Calu3 (cell line): ENCODE results near the gene RPL38. TPM values are rescaled to one million over a fixed set of nuclear protein-coding genes. Genes with fewer than 3 reads are reported as not detected.

Experiments
- BruUV-seq: library from RNA; stranded (reverse); fragments of 400-500 nt; replicated peaks from 2 replicates; lab custom pipeline; 2021; lab: Mats Ljungman, UMichigan
- CTCF ChIA-PET: fragments of 300-600 bp; sonication (Branson Sonifier 250); formaldehyde crosslinking; loops from one replicate; lab custom pipeline; 2022; ENCODE audit warnings: antibody characterized with exemption; lab: Charles Lee
- DNase-seq: peaks from one replicate; pipeline ENCODE4 v3.0.0; 2022
- H3K27ac Mint-ChIP-seq: one replicate; pipeline ENCODE4 v1.8.0; 2022; ENCODE audit warnings: mixed read lengths; ENCODE audit not compliant: unreplicated experiment
- H3K27me3 Mint-ChIP-seq: one replicate; pipeline ENCODE4 v1.8.0; 2022; ENCODE audit warnings: mixed read lengths; ENCODE audit not compliant: unreplicated experiment
- H3K36me3 Mint-ChIP-seq: one replicate; pipeline ENCODE4 v1.8.0; 2022; ENCODE audit warnings: mild to moderate bottlenecking, moderate library complexity, mixed read lengths; ENCODE audit not compliant: insufficient read depth, unreplicated experiment
- H3K4me1 Mint-ChIP-seq: one replicate; pipeline ENCODE4 v1.8.0; 2022; ENCODE audit warnings: mild to moderate bottlenecking, low read depth, mixed read lengths; ENCODE audit not compliant: unreplicated experiment
- H3K4me3 Mint-ChIP-seq: one replicate; pipeline ENCODE4 v1.8.0; 2022; ENCODE audit warnings: mild to moderate bottlenecking, low read depth, moderate library complexity, mixed read lengths; ENCODE audit not compliant: unreplicated experiment
- H3K9me3 Mint-ChIP-seq: one replicate; pipeline ENCODE4 v1.8.0; 2022; ENCODE audit warnings: low read depth, mixed read lengths; ENCODE audit not compliant: unreplicated experiment
- CTCF ChIP-seq: fragments of 200-600 bp; IDR thresholded peaks from one replicate; pipeline ENCODE4 v1.8.0; 2022; ENCODE audit warnings: antibody characterized with exemption; ENCODE audit not compliant: unreplicated experiment
- intact Hi-C: fragments of 100-400 bp; cut with micrococcal nuclease; formaldehyde crosslinking; loops from one replicate; pipeline ENCODE4 v1.10.0; 2022; ENCODE audit not compliant: unreplicated experiment
- total RNA-seq: library from RNA; stranded (reverse); gene quantifications from 2 replicates; pipeline ENCODE4 v1.2.3, GENCODE V29; 2022

RPL38 gene
- total RNA-seq, 1 experiment from 2014 or later = 725 TPM

GRCh38 chr17:74224959-74225725 is 21.7 kb downstream of the RPL38 start:
- Mint-ChIP-seq H3K4me3 (no peak overlapping the region), H3K27ac (no peak overlapping the region), H3K36me3 (no peaks in the 10 kb centered on the region), H3K27me3 (peaks cover 88% of the 10 kb centered on the region), H3K9me3 (no peaks in the 10 kb centered on the region), H3K4me1 (no peaks in the 10 kb centered on the region)
- intact Hi-C loops = loop anchor here (5.0 kb wide), 1 partner anchor 623 kb away; no protein-coding TSS in a partner anchor
- CTCF ChIA-PET = no interaction called here
- no peak for DNase-seq
- TF ChIP-seq CTCF = no peak
- no TSS peak for BruUV-seq

DNA sequence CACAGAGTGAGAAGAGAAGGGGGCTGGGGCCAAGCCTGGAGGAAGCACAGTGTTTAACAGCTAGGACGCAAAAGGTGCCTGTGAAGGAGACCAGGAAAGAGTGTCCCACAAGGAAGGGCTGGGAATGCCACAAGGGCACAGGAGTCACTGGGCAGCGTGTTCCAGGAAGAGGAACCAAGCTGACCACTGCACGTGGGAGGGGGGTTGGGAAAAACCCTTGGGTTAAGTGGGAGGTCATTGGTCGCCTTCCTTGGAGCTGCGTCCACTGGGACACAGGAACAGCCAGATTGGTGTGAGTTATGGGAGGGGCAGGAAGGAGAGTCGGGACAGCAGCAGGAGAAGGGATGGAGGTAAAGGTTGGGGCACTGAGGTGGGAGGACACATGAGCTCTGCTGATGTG is 22.8 kb downstream of the RPL38 start:
- intact Hi-C loops = no loop called here
- Mint-ChIP-seq H3K27ac (no peak overlapping the region), H3K27me3 (peaks cover 94% of the 10 kb centered on the region), H3K4me3 (no peak overlapping the region), H3K36me3 (no peaks in the 10 kb centered on the region), H3K9me3 (no peaks in the 10 kb centered on the region), H3K4me1 (no peaks in the 10 kb centered on the region)
- BruUV-seq = no TSS peak
- no peak for TF ChIP-seq CTCF
- DNase-seq = no peak
- CTCF ChIA-PET = no interaction called here

DNA sequence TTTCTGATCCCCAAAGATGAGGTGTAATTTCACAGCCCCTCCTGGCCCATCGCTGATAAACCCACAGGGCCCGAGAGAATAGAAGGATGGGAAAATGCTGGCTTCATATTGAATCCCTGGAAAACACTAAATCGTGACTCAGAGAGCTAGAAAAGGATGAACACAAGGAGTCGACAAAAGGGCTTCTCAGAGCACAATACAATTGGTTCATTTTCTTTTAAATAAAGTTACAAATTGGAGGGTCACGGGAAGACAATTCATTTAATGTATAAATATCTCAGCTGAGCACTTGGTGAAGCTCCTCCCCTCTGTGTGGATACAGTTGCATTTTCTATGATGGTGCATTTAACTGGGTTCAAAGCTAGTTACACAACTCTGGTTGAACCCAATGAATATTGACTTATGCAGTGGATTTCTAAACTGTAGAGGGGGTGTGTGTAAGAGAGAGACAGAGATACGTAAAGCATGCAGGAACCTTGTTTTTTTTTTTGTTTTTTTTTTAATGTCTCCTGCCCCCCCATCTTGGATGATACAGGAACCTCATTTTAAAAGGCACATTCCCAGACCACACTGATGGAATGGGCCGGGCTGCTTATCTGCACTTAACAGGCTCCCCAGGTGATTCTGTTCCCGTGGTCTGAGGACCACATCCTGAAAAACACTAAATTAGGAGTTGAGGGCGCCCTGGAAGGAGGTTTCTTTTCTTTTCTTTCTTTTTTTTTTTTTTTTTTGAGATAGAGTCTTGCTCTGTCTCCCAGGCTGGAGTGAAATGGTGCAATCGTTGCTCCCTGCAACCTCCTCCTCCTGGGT is 24.0 kb downstream of the RPL38 start:
- no peaks in the 10 kb centered on the region for H3K4me1 Mint-ChIP-seq
- no peak overlapping the region for H3K27ac Mint-ChIP-seq
- DNase-seq = no peak
- H3K36me3 Mint-ChIP-seq = no peaks in the 10 kb centered on the region
- CTCF ChIA-PET = no interaction called here
- no TSS peak for BruUV-seq
- H3K4me3 Mint-ChIP-seq = no peak overlapping the region
- intact Hi-C loops = no loop called here
- peaks cover 94% of the 10 kb centered on the region for H3K27me3 Mint-ChIP-seq
- H3K9me3 Mint-ChIP-seq = no peaks in the 10 kb centered on the region
- no peak for TF ChIP-seq CTCF

GRCh38 chr17:74228306-74228978 is 25.0 kb downstream of the RPL38 start:
- no TSS peak for BruUV-seq
- Mint-ChIP-seq H3K27ac (no peak overlapping the region), H3K4me1 (no peaks in the 10 kb centered on the region), H3K4me3 (no peak overlapping the region), H3K27me3 (peaks cover 96% of the 10 kb centered on the region), H3K36me3 (no peaks in the 10 kb centered on the region), H3K9me3 (no peaks in the 10 kb centered on the region)
- intact Hi-C loops = no loop called here
- no peak for DNase-seq
- CTCF ChIA-PET = no interaction called here
- no peak for TF ChIP-seq CTCF
